H1 (cell line): ENCODE measurements around the gene TTC22. TPM values are rescaled to one million over a fixed set of nuclear protein-coding genes. Genes with fewer than 3 reads are reported as not detected.

Experiments used
- CTCF ChIA-PET: fragments of 300-600 bp; sonication (Branson Sonifier 250); formaldehyde crosslinking; loops from one replicate; lab custom pipeline; 2021; ENCODE audit not compliant: partially characterized antibody; lab: Charles Lee
- POLR2A ChIA-PET: fragments of 300-600 bp; sonication (Branson Sonifier 250); formaldehyde crosslinking; loops from one replicate; lab custom pipeline; 2021; ENCODE audit warnings: inconsistent platforms; ENCODE audit not compliant: partially characterized antibody; lab: Charles Lee
- DNase-seq, 2 experiments: peaks; one replicate each; pipeline versions ENCODE4 v3.0.0 to v3.0.0-alpha.2; 2010 to 2022; ENCODE audit warnings: low spot score in 2 of 2, low read depth in 1 of 2, mixed read lengths in 1 of 2
- FAIRE-seq: peaks from 2 replicates; lab custom pipeline; 2011; peaks lifted over from hg19 to GRCh38; lab: Jason Lieb, UNC
- H2AFZ ChIP-seq: 2 replicates; pipeline ENCODE4 v1.8.1; 2012; ENCODE audit warnings: low read length, inconsistent platforms
- H2AK5ac ChIP-seq: 2 replicates; pipeline ENCODE4 v1.6.1; 2013; ENCODE audit warnings: low read depth, low read length
- H2BK120ac ChIP-seq: replicated peaks from 2 replicates; pipeline ENCODE3; 2013; ENCODE audit warnings: low read depth, low read length, inconsistent platforms
- H2BK12ac ChIP-seq: 2 replicates; pipeline ENCODE4 v1.6.1; 2013; ENCODE audit warnings: low read depth, low read length
- H2BK15ac ChIP-seq: 2 replicates; pipeline ENCODE4 v1.6.1; 2013; ENCODE audit warnings: low read length
- H2BK20ac ChIP-seq: 2 replicates; pipeline ENCODE4 v1.6.1; 2013; ENCODE audit warnings: low read length
- H2BK5ac ChIP-seq: 2 replicates; pipeline ENCODE4 v1.6.1; 2013; ENCODE audit warnings: low read depth, low read length
- H3K14ac ChIP-seq: 2 replicates; pipeline ENCODE4 v1.6.1; 2013; ENCODE audit warnings: inconsistent platforms; ENCODE audit not compliant: insufficient read length
- H3K18ac ChIP-seq: 2 replicates; pipeline ENCODE4 v1.6.1; 2013; ENCODE audit warnings: low read length; ENCODE audit errors: extremely low read depth
- H3K23ac ChIP-seq: 2 replicates; pipeline ENCODE4 v1.6.1; 2013; ENCODE audit warnings: inconsistent platforms; ENCODE audit not compliant: insufficient read length
- H3K23me2 ChIP-seq: 2 replicates; pipeline ENCODE4 v1.6.1; 2013; ENCODE audit warnings: low read depth, low read length
- H3K27ac ChIP-seq: 2 replicates; pipeline ENCODE4 v1.6.1; 2011; ENCODE audit warnings: low read depth, low read length, inconsistent platforms
- H3K27me3 ChIP-seq, 4 experiments: replicated peaks in 1 of 4; 1 replicate in 1 of 4; 2 replicates in 3 of 4; pipeline versions ENCODE4 v1.6.1 to v1.8.1; 2011 to 2013; ENCODE audit warnings: low read length in 3 of 4, mild to moderate bottlenecking in 3 of 4, inconsistent platforms in 2 of 4, mixed read lengths in 2 of 4, moderate library complexity in 1 of 4; ENCODE audit not compliant: control insufficient read depth in 3 of 4, insufficient read depth in 3 of 4; ENCODE audit errors: extremely low read depth in 1 of 4
- H3K36me3 ChIP-seq, 4 experiments: 2 replicates each; pipeline versions ENCODE4 v1.6.1 to v1.8.1; 2011 to 2013; ENCODE audit warnings: mild to moderate bottlenecking in 4 of 4, low read length in 3 of 4, moderate library complexity in 2 of 4, control low read depth in 1 of 4, inconsistent platforms in 1 of 4; ENCODE audit not compliant: insufficient read depth in 4 of 4, control insufficient read depth in 2 of 4
- H3K4ac ChIP-seq: replicated peaks from 2 replicates; pipeline ENCODE3; 2013; ENCODE audit warnings: low read length, low read depth, mixed read lengths, inconsistent platforms; ENCODE audit not compliant: insufficient read length
- H3K4me1 ChIP-seq, 4 experiments: replicated peaks in 1 of 4; 1 replicate in 1 of 4; 2 replicates in 3 of 4; pipeline versions ENCODE4 v1.6.1 to v1.8.1; 2011 to 2013; ENCODE audit warnings: low read length in 3 of 4, inconsistent platforms in 2 of 4, mixed read lengths in 1 of 4; ENCODE audit not compliant: insufficient read depth in 4 of 4, control insufficient read depth in 3 of 4
- H3K4me2 ChIP-seq, 2 experiments: 2 replicates each; pipeline versions ENCODE4 v1.6.1 to v1.8.1; 2011 to 2013; ENCODE audit warnings: low read depth in 2 of 2, low read length in 2 of 2, control low read depth in 1 of 2, inconsistent platforms in 1 of 2, mild to moderate bottlenecking in 1 of 2; ENCODE audit not compliant: insufficient read depth in 1 of 2
- H3K4me3 ChIP-seq, 4 experiments: fragments of 200-600, 300-600 bp in 1 of 4; sonication (generic), shearing (Covaris generic), sonication (Bioruptor Twin) in 1 of 4; 2 replicates each; pipeline versions ENCODE4 v1.5.1 to v1.8.1; 2011 to 2016; ENCODE audit warnings: low read length in 4 of 4, low read depth in 3 of 4, control low read depth in 2 of 4, inconsistent platforms in 2 of 4, mild to moderate bottlenecking in 2 of 4, mixed read lengths in 1 of 4, moderate library complexity in 1 of 4; ENCODE audit not compliant: insufficient read depth in 2 of 4; ENCODE audit errors: extremely low read depth in 1 of 4
- H3K56ac ChIP-seq: replicated peaks from 2 replicates; pipeline ENCODE3; 2013; ENCODE audit warnings: low read depth, mild to moderate bottlenecking, mixed read lengths, low read length, inconsistent platforms; ENCODE audit not compliant: insufficient read length
- H3K79me1 ChIP-seq: 2 replicates; pipeline ENCODE4 v1.6.1; 2013; ENCODE audit warnings: low read depth, low read length, control low read depth
- H3K79me2 ChIP-seq, 2 experiments: 2 replicates each; pipeline versions ENCODE4 v1.6.1 to v1.8.1; 2012 to 2013; ENCODE audit warnings: low read length in 2 of 2, mild to moderate bottlenecking in 2 of 2, inconsistent platforms in 1 of 2; ENCODE audit not compliant: insufficient read depth in 2 of 2, control insufficient read depth in 1 of 2
- H3K9ac ChIP-seq, 4 experiments: replicated peaks in 1 of 4; 1 replicate in 1 of 4; 2 replicates in 3 of 4; pipeline versions ENCODE4 v1.6.1 to v1.8.1; 2011 to 2013; ENCODE audit warnings: low read depth in 3 of 4, low read length in 3 of 4, control low read depth in 2 of 4, mild to moderate bottlenecking in 2 of 4, moderate library complexity in 2 of 4, inconsistent platforms in 1 of 4; ENCODE audit errors: extremely low read depth in 1 of 4
- H3K9me3 ChIP-seq, 2 experiments: 2 replicates each; pipeline versions ENCODE4 v1.6.1 to v1.8.1; 2012 to 2013; ENCODE audit warnings: mild to moderate bottlenecking in 2 of 2, moderate library complexity in 2 of 2, control low read depth in 1 of 2, inconsistent platforms in 1 of 2, low read depth in 1 of 2, low read length in 1 of 2, mixed read lengths in 1 of 2; ENCODE audit not compliant: insufficient read depth in 2 of 2
- H4K20me1 ChIP-seq, 2 experiments: replicated peaks in 1 of 2; 2 replicates each; pipeline versions ENCODE3 to v1.8.1; 2011 to 2013; ENCODE audit warnings: inconsistent platforms in 2 of 2, low read length in 2 of 2, mild to moderate bottlenecking in 1 of 2; ENCODE audit not compliant: insufficient read depth in 2 of 2, control insufficient read depth in 1 of 2
- H4K5ac ChIP-seq: 2 replicates; pipeline ENCODE4 v1.6.1; 2013; ENCODE audit warnings: low read length, low read depth, mixed read lengths, inconsistent platforms; ENCODE audit not compliant: insufficient read length
- H4K8ac ChIP-seq: 2 replicates; pipeline ENCODE4 v1.8.0; 2013; ENCODE audit warnings: mild to moderate bottlenecking, moderate library complexity, low read length, inconsistent platforms; ENCODE audit not compliant: insufficient read depth; ENCODE audit errors: extremely low read depth
- H4K91ac ChIP-seq: replicated peaks from 2 replicates; pipeline ENCODE3; 2013; ENCODE audit warnings: low read length, mixed read lengths, inconsistent platforms; ENCODE audit not compliant: insufficient read length
- CTCF ChIP-seq, 3 experiments: IDR thresholded peaks; 1 replicate in 2 of 3; 2 replicates in 1 of 3; pipeline versions ENCODE4 v1.5.1 to v1.6.1; 2011; ENCODE audit warnings: low read length in 3 of 3, mild to moderate bottlenecking in 3 of 3, inconsistent platforms in 2 of 3, low read depth in 1 of 3, moderate library complexity in 1 of 3; ENCODE audit not compliant: insufficient read depth in 1 of 3; ENCODE audit errors: control extremely low read depth in 1 of 3
- EZH2 ChIP-seq: fragments of 200-600 bp; sonication (generic); IDR thresholded peaks from 2 replicates; pipeline ENCODE4 v1.7.1; 2012; ENCODE audit warnings: low read depth, mild to moderate bottlenecking, moderate library complexity, low read length, inconsistent platforms; ENCODE audit not compliant: severe bottlenecking
- POLR2AphosphoS5 ChIP-seq: IDR thresholded peaks from 2 replicates; pipeline ENCODE4 v1.6.1; 2011; ENCODE audit warnings: low read depth, low read length
- SIX5 ChIP-seq: IDR thresholded peaks from 2 replicates; pipeline ENCODE4 v1.6.1; 2011; ENCODE audit warnings: mild to moderate bottlenecking, low read depth, low read length
- WGBS, 2 experiments: shearing (Covaris generic) in 1 of 2; methylation state at CpG; one replicate each; pipeline versions ENCODE4 v1.1.6 to v1.1.7; 2013 to 2015; ENCODE audit warnings: low lambda C conversion rate in 2 of 2, mixed read lengths in 2 of 2, inconsistent platforms in 1 of 2, low coverage in 1 of 2, missing lambda C conversion rate in 1 of 2; ENCODE audit not compliant: insufficient replicate concordance in 2 of 2, insufficient coverage in 1 of 2, insufficient read length in 1 of 2; ENCODE audit errors: extremely low coverage in 1 of 2, missing lambda C conversion rate in 1 of 2; 5-methylcytosine and 5-hydroxymethylcytosine counted together
- polyA plus RNA-seq, 7 experiments: library from polyadenylated mRNA; depleted of rRNA in 3 of 7; stranded (reverse) in 5 of 7; unstranded in 2 of 7; fragments of >200 nt in 5 of 7; fragments of 200-250 nt in 2 of 7; gene quantifications; 1 replicate in 5 of 7; 2 replicates in 1 of 7; 4 replicates in 1 of 7; pipeline versions ENCODE4 v1.2.1 to v1.2.3, GENCODE V29; 2011 to 2013; ENCODE audit warnings: missing spikeins in 2 of 7, mixed read lengths in 2 of 7
- total RNA-seq: library from RNA; stranded (reverse); fragmentation: NEBNext Ultra II Directional; extraction: Animal tissue kit (Norgen Biotek cat#: 25700); gene quantifications from 2 replicates; pipeline ENCODE4 v1.2.1, GENCODE V29; 2021

TTC22 gene
- total and polyA plus RNA-seq, 2 of the 8 experiments (the other 6 are each of a cell fraction or from before 2014, with no cell fraction given), result 1.00 to 1.6 TPM

DNA sequence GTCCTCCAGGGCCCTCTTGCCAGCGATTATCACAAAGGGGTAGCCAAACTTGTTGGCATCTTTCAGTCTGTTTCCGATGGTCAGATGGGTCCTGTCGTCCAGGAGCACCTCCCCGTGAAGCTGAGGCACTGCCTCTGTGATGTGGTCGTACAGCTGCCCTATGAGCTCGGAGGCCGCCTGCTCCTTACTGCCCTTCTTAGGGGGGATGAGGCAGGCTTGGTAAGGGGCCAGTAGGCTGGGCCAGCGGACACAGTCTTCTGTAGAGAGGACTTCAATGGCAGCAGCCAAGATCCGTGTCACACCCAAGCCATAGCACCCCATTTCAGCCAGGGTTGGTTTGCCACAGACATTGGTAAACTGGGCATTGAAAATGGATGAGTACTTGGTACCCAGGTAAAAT lies 43.3 kb downstream of the TTC22 start:
- Histone ChIP-seq H2BK15ac (no peak overlapping the region), H3K4me1 (no peaks in the 10 kb centered on the region; a peak in 3 of 7 replicates), H4K5ac (no peak overlapping the region), H2BK120ac (no peak overlapping the region), H3K9me3 (no peaks in the 10 kb centered on the region), H2BK12ac (no peak overlapping the region), H3K27me3 (no peaks in the 10 kb centered on the region), H3K4me3 (no peak overlapping the region), H3K27ac (no peak overlapping the region), H4K91ac (no peak overlapping the region), H4K20me1 (peaks cover 0 to 1% of the 10 kb centered on the region in 2 experiments), H3K18ac (no peak overlapping the region), H2AFZ (no peak overlapping the region), H2BK20ac (no peak overlapping the region), H3K23me2 (no peaks in the 10 kb centered on the region), H3K79me2 (peaks cover 0 to 2% of the 10 kb centered on the region in 2 experiments; a peak in 1 of 4 replicates), H3K14ac (no peak overlapping the region), H3K56ac (no peak overlapping the region), H4K8ac (no peak overlapping the region), H2BK5ac (no peak overlapping the region), H3K23ac (no peak overlapping the region), H2AK5ac (no peak overlapping the region), H3K36me3 (peaks cover 4 to 15% (median 7%) of the 10 kb centered on the region in 4 experiments; a peak in 6 of 8 replicates), H3K4me2 (no peak overlapping the region), H3K4ac (no peak overlapping the region), H3K9ac (no peak overlapping the region), H3K79me1 (no peaks in the 10 kb centered on the region)
- POLR2A ChIA-PET, result no interaction called here
- FAIRE-seq, result no peak
- DNase-seq, result no peak
- CTCF ChIA-PET, result interaction anchor here (2.2 kb wide), 1 partner anchor 34 kb away, joined by 12 read pairs; no protein-coding TSS in a partner anchor
- no peak for TF ChIP-seq EZH2
- TF ChIP-seq CTCF (IDR thresholded peaks at IDR 0.05; ENCODE audit: control extremely low read depth in 1 of 3, insufficient read depth in 1 of 3, low read depth in 1 of 3, low read length in 3 of 3), result no peak
- no peak for TF ChIP-seq SIX5
- TF ChIP-seq POLR2AphosphoS5, result no peak
- WGBS, 2 experiments, result 94% methylated on average over 9 of the region's 9 CpGs; no CpG with 5 or more reads in 1 of the 2 experiments
